GM18951 (cell line): ENCODE measurements around the gene ATL2.
"Not testable (repeated sequence)": the region's sequence is repeated elsewhere in the genome, so short reads cannot be mapped to it uniquely, and the experiment has no call there.

Source experiments
- POLR2A ChIP-seq: IDR thresholded peaks from 4 replicates; pipeline ENCODE4 v1.6.1; 2011; ENCODE audit warnings: mild to moderate bottlenecking; ENCODE audit not compliant: insufficient read length, insufficient read depth; ENCODE audit errors: extremely low read depth
- in situ Hi-C: fragments of 300-500 bp; cut with MboI; formaldehyde crosslinking; loops from one replicate; pipeline ENCODE4 v1.12.0; 2022; ENCODE audit warnings: low sequenced_read_pairs, mixed read lengths, inconsistent platforms; ENCODE audit not compliant: unreplicated experiment

The ATL2 gene

GRCh38 chr2:38290332-38290731, 86.7 kb downstream of the ATL2 start:
- in situ Hi-C loops: no loop called here

GRCh38 chr2:38284971-38285370, 92.1 kb downstream of the ATL2 start:
- in situ Hi-C loops: no loop called here
- TF ChIP-seq POLR2A: no peak

More at GRCh38 chr2:38290332-38290731, 86.7 kb downstream of the ATL2 start:
- no peak for TF ChIP-seq POLR2A

- in situ Hi-C loops: no loop called here
- no peak for TF ChIP-seq POLR2A
Measured at GRCh38 chr2:38281095-38281742, 95.9 kb downstream of the ATL2 start.

GRCh38 chr2:38279201-38279600, 97.9 kb downstream of the ATL2 start:
- no peak for TF ChIP-seq POLR2A

GRCh38 chr2:38278117-38278438, 99.0 kb downstream of the ATL2 start:
- in situ Hi-C loops: not testable (repeated sequence)

More at GRCh38 chr2:38279201-38279600, 97.9 kb downstream of the ATL2 start:
- in situ Hi-C loops: no loop called here

- in situ Hi-C loops: no loop called here
- TF ChIP-seq POLR2A: no peak
Measured at GRCh38 chr2:38277245-38278116, 99.6 kb downstream of the ATL2 start.

- no peak for TF ChIP-seq POLR2A
- in situ Hi-C loops: no loop called here
Measured at GRCh38 chr2:38274286-38275276, 102.5 kb downstream of the ATL2 start.

- TF ChIP-seq POLR2A: no peak
- in situ Hi-C loops: no loop called here
Measured at GRCh38 chr2:38271697-38272096, 105.4 kb downstream of the ATL2 start.

- TF ChIP-seq POLR2A: no peak
- in situ Hi-C loops: loop anchor here (10.0 kb wide), 1 partner anchor 285 kb away; no protein-coding TSS in a partner anchor
Measured at GRCh38 chr2:38269421-38269820, 107.7 kb downstream of the ATL2 start.

GRCh38 chr2:38268691-38269327, 108.3 kb downstream of the ATL2 start:
- TF ChIP-seq POLR2A: no peak
- in situ Hi-C loops: loop anchor here (10.0 kb wide), 1 partner anchor 284 kb away; no protein-coding TSS in a partner anchor

GRCh38 chr2:38268001-38268400, 109.1 kb downstream of the ATL2 start:
- in situ Hi-C loops: loop anchor here (10.0 kb wide), 1 partner anchor 283 kb away; no protein-coding TSS in a partner anchor
- TF ChIP-seq POLR2A: no peak

- in situ Hi-C loops: loop anchor here (10.0 kb wide), 1 partner anchor 283 kb away; no protein-coding TSS in a partner anchor
- TF ChIP-seq POLR2A: no peak
Measured at GRCh38 chr2:38267270-38267925, 109.7 kb downstream of the ATL2 start.

- TF ChIP-seq POLR2A: no peak
- in situ Hi-C loops: loop anchor here (10.0 kb wide), 1 partner anchor 282 kb away; no protein-coding TSS in a partner anchor
Measured at GRCh38 chr2:38266382-38267061, 110.6 kb downstream of the ATL2 start.
